HFFc6 (cell line): ENCODE data around the gene GLRX5. TPM values are rescaled to one million over a fixed set of nuclear protein-coding genes. Genes with fewer than 3 reads are reported as not detected.

Experiments
- DNase-seq: peaks from one replicate; pipeline ENCODE4 v3.0.0-alpha.2; 2018
- H3K27ac Mint-ChIP-seq: 2 replicates; pipeline ENCODE4 v1.8.0; 2020; ENCODE audit warnings: mild to moderate bottlenecking, mixed read lengths
- H3K27me3 Mint-ChIP-seq: 2 replicates; pipeline ENCODE4 v1.8.0; 2021; ENCODE audit warnings: mild to moderate bottlenecking, moderate library complexity, mixed read lengths; ENCODE audit not compliant: insufficient read depth
- H3K36me3 Mint-ChIP-seq: 2 replicates; pipeline ENCODE4 v1.8.0; 2021; ENCODE audit warnings: low read depth, mixed read lengths
- H3K4me1 Mint-ChIP-seq: 2 replicates; pipeline ENCODE4 v1.8.0; 2020; ENCODE audit warnings: low read depth, mixed read lengths
- H3K4me3 Mint-ChIP-seq: 2 replicates; pipeline ENCODE4 v1.8.0; 2020; ENCODE audit warnings: mild to moderate bottlenecking, moderate library complexity, mixed read lengths
- H3K9me3 Mint-ChIP-seq: 2 replicates; pipeline ENCODE4 v1.8.0; 2020; ENCODE audit warnings: mild to moderate bottlenecking, mixed read lengths
- CTCF ChIP-seq: fragments of 200-600 bp; sonication (generic); IDR thresholded peaks from 2 replicates; pipeline ENCODE4 v1.5.0; 2021; ENCODE audit warnings: antibody characterized with exemption, mild to moderate bottlenecking
- total RNA-seq, 6 experiments: library from RNA; stranded (reverse); fragmentation: NEBNext Ultra II Directional; extraction: Animal tissue kit (Norgen Biotek cat#: 25700); gene quantifications; 2 replicates in 1 of 6; 3 replicates in 5 of 6; pipeline ENCODE4 v1.2.3, GENCODE V29; 2021

Gene GLRX5
- total RNA-seq, 6 experiments from 2014 or later, result 38.7 to 47.2 (median 43.8) TPM

DNA sequence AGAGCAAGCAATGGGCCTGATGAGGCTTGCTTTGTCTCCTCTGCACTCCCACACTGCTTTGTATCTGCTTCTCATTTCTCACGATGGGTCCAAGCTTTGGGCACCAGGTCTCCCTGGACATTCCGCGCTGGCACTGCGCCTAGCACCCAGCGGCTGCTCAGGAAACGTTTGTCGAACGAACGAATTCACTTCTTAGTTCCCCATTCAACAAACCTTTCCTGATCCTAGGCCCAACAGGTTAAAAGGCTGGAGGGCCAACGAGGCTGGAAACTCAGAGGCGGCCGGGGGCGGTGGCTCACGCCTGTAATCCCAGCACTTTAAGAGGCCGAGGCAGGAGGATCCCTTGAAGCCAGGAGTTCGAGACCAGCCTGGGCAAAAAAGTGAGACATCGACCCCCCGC is 1.0 kb upstream of the GLRX5 start:
- no peak for TF ChIP-seq CTCF
- Mint-ChIP-seq H3K27me3 (peaks cover 3% of the 10 kb centered on the region; the same call in 1 of the 2 replicates), H3K36me3 (peaks cover 10% of the 10 kb centered on the region), H3K4me1 (peaks cover 79% of the 10 kb centered on the region), H3K4me3 (peak overlapping the region; percentile 91), H3K27ac (peak overlapping the region; percentile 93), H3K9me3 (no peaks in the 10 kb centered on the region)
- no peak for DNase-seq

DNA sequence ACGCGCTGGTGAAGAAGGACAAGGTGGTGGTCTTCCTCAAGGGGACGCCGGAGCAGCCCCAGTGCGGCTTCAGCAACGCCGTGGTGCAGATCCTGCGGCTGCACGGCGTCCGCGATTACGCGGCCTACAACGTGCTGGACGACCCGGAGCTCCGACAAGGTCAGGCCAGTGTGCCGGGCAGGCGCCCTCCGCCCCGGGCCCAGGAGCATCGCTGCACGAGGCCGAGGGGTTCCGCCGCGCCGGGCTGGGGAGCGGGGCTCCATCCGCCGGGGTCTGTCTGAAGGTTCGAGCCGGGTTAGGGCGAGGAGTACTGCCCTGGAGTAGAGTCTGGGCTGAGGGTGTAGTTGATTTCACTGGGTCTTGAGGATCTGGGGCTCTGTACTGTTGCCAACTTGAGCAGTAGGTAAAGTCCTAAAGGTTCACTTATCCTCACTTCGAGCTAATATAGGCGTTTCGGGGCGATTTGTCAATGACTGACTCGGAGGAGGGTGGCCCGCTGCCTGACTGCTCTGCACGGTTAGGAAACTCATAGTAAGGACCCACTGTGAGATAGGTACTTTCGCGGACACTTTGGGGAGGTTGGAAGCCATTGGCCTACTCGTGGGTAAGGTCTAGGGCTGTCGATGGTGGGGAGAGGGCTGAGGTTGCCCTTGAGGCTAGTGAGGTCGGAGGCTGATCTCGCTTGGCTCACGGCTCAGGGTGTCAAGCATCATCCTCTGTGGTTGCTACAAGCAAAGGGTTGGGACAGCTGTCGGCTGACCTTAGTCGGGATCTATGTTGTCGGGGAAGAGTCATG is 574 bp downstream of the GLRX5 start:
- H3K27ac Mint-ChIP-seq, result peak overlapping the region; percentile 88

DNA sequence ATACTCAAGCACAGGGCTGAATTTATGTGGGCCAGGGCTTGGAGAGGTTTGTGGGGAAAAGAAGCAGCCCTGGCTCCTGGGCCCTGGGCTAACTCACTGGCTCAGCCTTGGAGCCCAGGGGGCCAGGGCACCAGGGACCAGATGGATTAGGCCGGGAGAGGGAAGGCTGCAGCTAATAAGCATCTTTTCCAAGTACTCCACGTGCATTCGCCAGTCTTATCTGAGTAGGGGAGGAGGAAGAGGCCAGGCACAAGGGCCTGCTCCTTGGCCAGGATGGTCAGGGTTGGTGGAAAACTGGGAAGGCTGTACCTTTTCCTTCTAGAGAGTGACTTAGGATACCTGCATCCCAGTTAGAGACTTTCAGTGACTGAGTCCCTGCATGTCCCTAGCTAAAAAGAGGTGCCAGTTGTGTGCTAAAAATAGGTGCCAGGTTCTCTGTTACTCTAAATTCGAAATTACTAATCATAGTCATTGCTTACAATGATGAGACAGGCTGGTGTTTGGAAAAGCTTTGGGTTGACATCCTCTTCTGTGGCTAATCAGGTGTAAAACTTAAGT is 1.3 kb downstream of the GLRX5 start:
- Mint-ChIP-seq H3K36me3 (peaks cover 10% of the 10 kb centered on the region), H3K9me3 (no peaks in the 10 kb centered on the region), H3K27ac (peak overlapping the region; percentile 88), H3K27me3 (peaks cover 3% of the 10 kb centered on the region; the same call in 1 of the 2 replicates), H3K4me3 (peak overlapping the region; percentile 91), H3K4me1 (peaks cover 58% of the 10 kb centered on the region)
- TF ChIP-seq CTCF, result no peak
- DNase-seq, result no peak

More for the DNA sequence above, 574 bp downstream of the GLRX5 start:
- no peak for DNase-seq
- H3K27me3 Mint-ChIP-seq, result peaks cover 3% of the 10 kb centered on the region; the same call in 1 of the 2 replicates
- no peak for TF ChIP-seq CTCF
- no peaks in the 10 kb centered on the region for H3K9me3 Mint-ChIP-seq
- peaks cover 10% of the 10 kb centered on the region for H3K36me3 Mint-ChIP-seq
- H3K4me3 Mint-ChIP-seq, result peak overlapping the region; percentile 91
- H3K4me1 Mint-ChIP-seq, result peaks cover 65% of the 10 kb centered on the region

GRCh38 chr14:95536671-95537070 is 1.8 kb downstream of the GLRX5 start:
- no peak for DNase-seq
- peak overlapping the region; percentile 91 for H3K4me3 Mint-ChIP-seq
- peaks cover 52% of the 10 kb centered on the region for H3K4me1 Mint-ChIP-seq
- H3K9me3 Mint-ChIP-seq, result no peaks in the 10 kb centered on the region
- peaks cover 10% of the 10 kb centered on the region for H3K36me3 Mint-ChIP-seq
- peaks cover 3% of the 10 kb centered on the region; the same call in 1 of the 2 replicates for H3K27me3 Mint-ChIP-seq
- no peak overlapping the region; the same call in none of the 2 replicates for H3K27ac Mint-ChIP-seq
- TF ChIP-seq CTCF, result no peak

GRCh38 chr14:95537298-95538089 is 2.6 kb downstream of the GLRX5 start:
- DNase-seq, result no peak
- peak overlapping the region; percentile 91 for H3K4me3 Mint-ChIP-seq

More at GRCh38 chr14:95537298-95538089, 2.6 kb downstream of the GLRX5 start:
- Mint-ChIP-seq H3K27ac (no peak overlapping the region), H3K4me1 (peaks cover 44% of the 10 kb centered on the region), H3K36me3 (peaks cover 3% of the 10 kb centered on the region), H3K27me3 (peaks cover 3% of the 10 kb centered on the region; the same call in 1 of the 2 replicates), H3K9me3 (no peaks in the 10 kb centered on the region)
- no peak for TF ChIP-seq CTCF
